Uterus (tissue), 2 donors: ENCODE data around the gene KCNMA1.

ENCODE experiments used
- CTCF ChIP-seq, 4 experiments: fragments of 200-600 bp in 2 of 4; fragments of 450-650 bp in 2 of 4; sonication (generic) in 2 of 4; IDR thresholded peaks; one replicate each; pipeline ENCODE4 v1.5.1; 2016 to 2019; ENCODE audit warnings: antibody characterized with exemption in 4 of 4, mild to moderate bottlenecking in 2 of 4, moderate library complexity in 1 of 4
- POLR2A ChIP-seq, 2 donors: fragments of 450-650 bp; IDR thresholded peaks; one replicate each; pipeline ENCODE4 v1.6.1; 2016; ENCODE audit warnings: antibody characterized with exemption in 2 of 2, mild to moderate bottlenecking in 1 of 2, moderate library complexity in 1 of 2

DNA sequence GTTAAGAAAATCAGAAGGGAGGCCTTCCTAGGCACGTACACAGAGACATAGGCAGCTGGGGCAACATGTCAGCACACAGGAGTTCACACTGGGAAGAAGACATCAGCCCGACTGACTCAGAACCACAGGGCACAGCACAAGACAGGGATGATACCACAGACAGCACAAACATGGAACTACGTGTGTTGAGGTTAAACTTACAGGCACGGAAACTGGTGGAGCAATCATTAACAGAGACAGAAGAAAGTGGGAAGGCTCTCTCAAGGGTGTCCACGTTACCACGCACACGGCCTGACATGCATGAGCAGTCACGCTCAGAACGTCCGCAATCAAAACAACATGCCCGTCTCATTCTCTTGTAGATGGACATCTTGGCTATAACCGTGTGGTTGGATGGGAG, 636.4 kb downstream of the KCNMA1 start:
- TF ChIP-seq CTCF (IDR thresholded peaks at IDR 0.05): no peak
- TF ChIP-seq POLR2A (IDR thresholded peaks at IDR 0.05): no peak
